Neural progenitor cell (in vitro differentiated cells): Measurements from ENCODE around the gene DGKE.

Experiments used
- CTCF ChIP-seq: fragments of 200-600 bp; sonication (generic); IDR thresholded peaks from 2 replicates; pipeline ENCODE4 v1.5.1; 2017; ENCODE audit warnings: antibody characterized with exemption, mild to moderate bottlenecking
- EZH2 ChIP-seq: fragments of 200-600 bp; sonication (generic); IDR thresholded peaks from 2 replicates; pipeline ENCODE4 v1.6.1; 2017; ENCODE audit warnings: antibody characterized with exemption, mild to moderate bottlenecking, moderate library complexity
- EZH2phosphoT487 ChIP-seq: fragments of 200-600 bp; sonication (generic); IDR thresholded peaks from 2 replicates; pipeline ENCODE4 v1.6.1; 2017; ENCODE audit warnings: antibody characterized with exemption

- TF ChIP-seq CTCF (no peak), EZH2 (no peak), EZH2phosphoT487 (no peak)
Observed at GRCh38 chr17:56793957-56794356, 40.0 kb upstream of the DGKE start.
